Measurements from ENCODE around the gene AGMO.

The AGMO gene

GRCh38 chr7:15158141-15158810 is 403.5 kb downstream of the AGMO start:
- DNase-seq (ENCODE audit: low read depth in 4 of 4, low spot score in 1 of 4) = no peak

Measured in stimulated activated CD4-positive, alpha-beta T cell treated with anti-CD3 and anti-CD28 coated beads, Interleukin-1b, Interleukin-23, amount 100 ng/mL, for 24 hours (primary cell).